Kidney capillary endothelial cell (primary cell): Measurements from ENCODE around the gene ZNF512.
A peak's percentile ranks its signal among the peaks of the same experiment; 100 is the strongest.

ENCODE experiments used
- DNase-seq: peaks from one replicate; pipeline ENCODE4 v3.0.0-alpha.2; 2018; ENCODE audit warnings: low spot score

The ZNF512 gene

GRCh38 chr2:27638037-27638637 lies 55.3 kb downstream of the ZNF512 start:
- no peak for DNase-seq

DNA sequence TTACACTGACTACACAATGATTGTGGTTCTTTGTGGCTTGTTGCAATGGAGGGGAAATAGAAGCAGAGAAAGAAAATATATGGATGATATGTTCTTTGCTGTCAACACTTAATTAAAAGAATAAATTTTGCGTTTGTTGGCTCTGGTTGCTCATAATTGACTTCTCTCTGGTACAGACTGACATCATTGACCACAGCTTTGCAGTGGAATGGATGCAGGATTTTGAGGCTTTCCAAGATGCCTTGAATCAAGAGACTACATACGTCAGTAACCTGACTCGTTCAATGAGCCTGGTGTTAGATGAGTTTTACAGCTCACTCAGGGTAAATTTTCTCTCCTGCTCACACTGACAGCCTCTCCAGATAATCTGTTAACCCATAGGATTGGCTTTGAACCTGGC lies 55.9 kb downstream of the ZNF512 start:
- no peak for DNase-seq

- no peak for DNase-seq
These were observed 57.9 kb downstream of the ZNF512 start for GRCh38 chr2:27640722-27641245.

- no peak for DNase-seq
These were observed 62.4 kb downstream of the ZNF512 start for GRCh38 chr2:27645197-27645596.

DNA sequence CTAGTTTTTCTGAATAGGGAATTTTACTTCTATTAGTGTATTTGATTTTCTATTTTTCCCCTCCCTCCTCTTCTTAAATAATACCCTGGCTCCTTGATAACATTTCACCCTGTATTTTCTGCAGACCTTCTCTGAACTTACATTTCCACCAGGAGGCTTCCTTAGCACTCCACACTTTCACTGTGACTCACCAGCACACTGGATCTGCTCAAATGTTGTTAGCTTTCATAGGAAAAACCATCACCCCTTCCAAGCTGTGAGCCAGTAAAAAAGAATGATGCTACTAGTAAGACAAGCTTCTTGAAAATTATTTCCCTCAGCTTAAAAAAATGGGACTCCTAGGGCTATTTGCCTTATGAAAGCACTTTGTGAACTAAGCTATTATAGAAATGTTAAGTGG lies 64.4 kb downstream of the ZNF512 start:
- no peak for DNase-seq

DNA sequence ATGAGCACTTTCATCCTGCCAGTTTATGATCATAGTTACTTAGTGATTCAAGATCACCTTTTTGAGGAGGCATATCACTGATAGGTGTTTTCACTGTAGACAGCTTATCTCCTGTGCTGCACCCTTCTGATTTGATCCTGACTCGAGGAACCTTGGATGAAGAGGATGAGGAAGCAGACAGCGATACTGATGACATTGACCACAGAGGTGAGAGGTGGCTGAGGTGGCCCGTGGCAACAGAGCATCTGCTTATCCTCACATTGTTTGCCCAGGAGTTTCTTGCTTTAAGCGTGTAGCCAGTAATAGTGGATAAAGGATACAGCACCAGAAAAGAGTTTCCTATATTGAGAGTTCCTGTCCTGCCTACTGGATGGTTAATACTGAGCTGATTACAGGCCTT lies 64.9 kb downstream of the ZNF512 start:
- no peak for DNase-seq

DNA sequence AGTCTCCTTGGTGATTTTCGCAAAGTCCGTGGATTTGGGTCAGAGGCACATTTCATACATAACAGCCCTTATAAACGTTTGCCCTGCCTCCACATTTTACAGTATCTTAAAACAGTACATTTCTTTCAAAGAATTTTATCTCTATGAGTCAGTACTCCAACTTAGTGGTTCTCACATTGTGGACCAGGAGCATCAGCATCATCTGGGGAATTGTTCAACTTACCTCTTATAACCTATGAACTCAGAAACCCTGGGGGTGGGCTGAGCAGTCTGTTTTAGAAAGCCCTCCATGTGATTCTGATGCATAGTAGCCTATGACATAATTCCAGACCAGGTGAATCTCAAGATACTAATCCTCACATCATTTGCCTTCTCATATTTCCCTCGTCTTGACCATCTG lies 68.2 kb downstream of the ZNF512 start:
- DNase-seq = no peak

GRCh38 chr2:27652341-27652740 lies 69.5 kb downstream of the ZNF512 start:
- no peak for DNase-seq

GRCh38 chr2:27652790-27653189 lies 69.9 kb downstream of the ZNF512 start:
- no peak for DNase-seq

DNA sequence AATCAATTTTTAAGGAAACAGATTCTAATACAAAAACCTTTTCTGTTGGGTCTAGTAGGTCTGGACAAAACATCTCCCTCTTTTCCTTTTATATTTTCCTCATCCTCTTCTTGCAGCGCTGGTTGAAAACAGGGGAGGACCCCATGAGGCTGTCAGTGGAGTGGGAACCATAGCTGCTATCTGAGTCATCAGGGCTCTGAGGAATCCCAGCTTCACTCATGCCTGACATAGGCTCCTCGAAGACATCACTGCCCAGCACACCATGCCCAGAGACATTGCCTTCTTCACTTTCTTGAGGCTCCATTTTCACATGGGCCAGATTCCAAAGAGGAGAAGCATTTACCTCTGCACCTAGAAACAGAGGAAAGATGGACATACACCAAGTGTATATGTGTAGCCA lies 70.6 kb downstream of the ZNF512 start:
- no peak for DNase-seq

DNA sequence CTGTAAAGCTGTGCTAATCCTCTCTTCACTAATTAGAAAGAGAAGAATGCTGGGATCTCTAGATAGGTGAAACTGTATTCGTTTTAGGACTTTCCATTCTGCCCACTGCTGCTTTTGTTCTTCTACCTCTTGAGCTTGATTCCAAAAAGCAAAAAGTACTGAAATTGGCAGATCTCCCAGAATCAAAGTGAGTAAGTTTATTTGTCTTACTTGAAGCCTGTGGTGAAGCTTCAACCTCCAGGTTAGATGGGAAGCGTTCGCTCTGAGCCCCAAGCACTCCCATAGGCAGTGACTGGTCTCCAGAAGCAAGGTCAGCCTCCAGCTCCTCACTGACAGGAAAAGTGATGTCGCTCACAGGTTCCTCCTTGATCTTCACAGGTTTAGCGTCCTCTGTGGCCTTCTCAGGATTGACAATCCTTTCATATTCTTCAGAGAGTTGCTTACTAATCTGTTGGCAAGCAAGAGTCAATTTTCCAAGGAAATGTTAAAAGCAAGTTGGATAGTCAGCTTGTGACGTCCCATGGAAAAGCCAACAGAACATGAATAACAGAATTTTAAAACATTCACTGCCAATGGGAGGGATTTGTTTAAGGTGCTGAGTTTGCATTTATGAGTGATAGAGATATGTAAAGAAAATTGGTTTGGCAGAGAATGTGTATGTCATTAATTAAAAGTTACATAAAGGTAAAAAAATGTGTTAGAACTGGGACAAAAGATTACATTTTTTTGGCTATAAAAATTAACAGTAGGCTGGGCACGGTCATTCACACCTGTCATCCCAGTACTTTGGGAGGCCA lies 72.5 kb downstream of the ZNF512 start:
- no peak for DNase-seq

DNA sequence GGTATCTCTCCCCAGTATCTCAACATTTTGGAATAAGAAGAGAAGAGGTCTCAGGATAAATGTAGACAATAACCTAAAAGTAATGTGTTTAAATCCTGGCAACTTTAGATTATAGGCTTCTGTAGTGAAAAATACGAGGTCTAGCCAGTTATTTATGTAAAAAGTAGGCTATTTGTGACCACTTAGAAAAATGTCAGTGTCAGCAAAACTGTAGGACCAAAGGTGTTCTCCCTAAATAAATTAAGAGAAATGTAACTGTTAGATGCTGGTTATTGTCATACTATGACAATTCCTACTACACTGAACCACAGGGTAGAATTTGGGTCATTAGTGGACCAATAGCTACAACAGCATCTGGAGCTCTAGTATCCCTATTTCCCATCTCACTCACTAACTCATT lies 78.5 kb downstream of the ZNF512 start:
- DNase-seq = no peak

DNA sequence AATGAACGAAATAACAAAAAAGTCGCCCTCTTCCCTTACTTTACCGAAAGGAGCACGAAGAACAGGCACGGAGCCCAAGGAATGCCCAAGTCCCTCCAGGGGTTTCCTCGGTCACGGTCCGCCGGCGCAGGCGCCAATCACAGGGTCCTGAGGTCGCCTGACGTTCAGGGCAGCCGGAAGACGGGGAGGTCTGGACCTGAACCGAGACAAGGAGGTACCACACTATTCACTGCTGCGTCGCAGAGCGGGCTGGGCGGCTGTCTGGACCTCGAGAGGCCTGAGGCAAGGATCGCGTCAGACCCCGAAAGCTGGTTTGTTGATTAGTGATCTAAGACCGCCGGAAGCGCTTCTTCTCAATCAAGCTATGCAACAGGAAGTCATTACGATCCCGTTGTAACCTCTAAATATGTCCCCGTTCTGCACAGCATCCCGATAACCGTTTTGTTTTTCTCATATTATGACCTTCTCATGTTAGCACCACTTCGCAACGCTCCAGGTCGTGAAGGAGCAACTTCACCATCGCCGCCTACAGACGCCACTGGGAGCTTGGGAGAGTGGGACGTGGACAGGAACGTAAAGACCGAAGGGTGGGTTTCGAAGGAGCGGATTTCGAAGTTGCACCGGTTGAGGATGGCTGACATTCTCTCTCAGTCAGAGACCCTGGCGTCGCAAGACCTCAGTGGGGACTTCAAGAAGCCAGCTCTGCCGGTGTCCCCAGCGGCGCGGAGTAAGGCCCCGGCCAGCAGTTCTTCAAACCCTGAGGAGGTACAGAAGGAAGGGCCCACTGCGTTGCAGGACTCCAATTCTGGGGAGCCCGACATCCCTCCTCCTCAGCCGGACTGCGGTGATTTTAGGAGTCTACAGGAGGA lies 80.7 kb downstream of the ZNF512 start, which contains the start of the genes SLC4A1AP and SUPT7L:
Gene SLC4A1AP (plus strand): TSS at position 605 of the 869 bp plus-strand sequence. CDS start 26 bp downstream, at position 631.
Gene SUPT7L (minus strand): TSS at position 330 of the 869 bp plus-strand sequence. CDS start 1,422 bp downstream, outside the sequence.
- DNase-seq = peak; percentile 83

DNA sequence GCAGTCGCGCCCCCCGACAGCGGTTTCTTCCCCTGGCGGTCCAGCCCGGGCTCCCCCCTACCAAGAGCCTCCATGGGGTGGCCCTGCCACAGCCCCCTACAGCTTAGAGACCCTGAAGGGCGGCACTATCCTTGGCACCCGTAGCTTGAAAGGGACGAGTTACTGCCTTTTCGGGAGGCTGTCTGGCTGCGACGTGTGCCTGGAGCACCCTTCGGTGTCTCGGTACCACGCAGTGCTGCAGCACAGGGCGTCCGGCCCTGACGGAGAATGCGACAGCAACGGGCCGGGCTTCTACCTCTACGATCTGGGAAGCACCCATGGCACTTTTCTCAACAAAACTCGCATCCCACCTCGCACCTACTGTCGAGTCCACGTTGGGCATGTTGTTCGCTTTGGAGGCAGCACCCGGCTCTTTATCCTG lies 81.3 kb downstream of the ZNF512 start:
- DNase-seq = peak; percentile 16

DNA sequence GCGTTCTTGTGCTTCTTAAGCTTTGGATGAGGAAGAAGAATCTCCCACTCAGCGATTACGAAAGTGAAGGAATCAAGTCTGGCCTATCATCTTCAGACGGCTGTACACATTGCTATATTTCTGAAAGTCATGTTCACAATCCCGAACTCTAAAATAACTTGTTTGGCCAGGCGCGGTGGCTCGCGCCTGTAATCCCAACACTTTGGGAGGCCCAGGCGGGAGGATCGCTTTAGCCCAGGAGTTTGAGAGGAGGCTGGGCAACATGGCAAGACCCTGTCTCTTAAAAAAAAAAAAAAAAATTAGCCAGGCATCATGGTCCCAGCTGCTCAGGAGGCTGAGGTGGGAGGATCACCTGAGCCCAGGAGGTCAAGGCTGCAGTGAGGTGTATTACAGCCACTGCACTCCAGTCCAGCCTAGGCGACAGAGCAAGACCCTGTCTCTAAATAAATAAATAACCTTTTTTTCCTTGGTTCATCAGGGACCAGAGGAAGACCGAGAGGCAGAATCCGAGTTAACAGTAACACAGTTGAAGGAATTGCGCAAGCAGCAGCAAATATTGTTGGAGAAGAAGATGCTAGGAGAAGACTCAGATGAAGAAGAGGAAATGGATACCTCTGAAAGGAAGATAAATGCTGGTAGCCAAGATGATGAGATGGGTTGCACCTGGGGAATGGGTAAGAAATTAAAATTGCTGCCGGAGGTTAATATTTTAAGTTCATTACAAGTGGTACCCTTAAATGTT lies 82.0 kb downstream of the ZNF512 start:
- DNase-seq = no peak

DNA sequence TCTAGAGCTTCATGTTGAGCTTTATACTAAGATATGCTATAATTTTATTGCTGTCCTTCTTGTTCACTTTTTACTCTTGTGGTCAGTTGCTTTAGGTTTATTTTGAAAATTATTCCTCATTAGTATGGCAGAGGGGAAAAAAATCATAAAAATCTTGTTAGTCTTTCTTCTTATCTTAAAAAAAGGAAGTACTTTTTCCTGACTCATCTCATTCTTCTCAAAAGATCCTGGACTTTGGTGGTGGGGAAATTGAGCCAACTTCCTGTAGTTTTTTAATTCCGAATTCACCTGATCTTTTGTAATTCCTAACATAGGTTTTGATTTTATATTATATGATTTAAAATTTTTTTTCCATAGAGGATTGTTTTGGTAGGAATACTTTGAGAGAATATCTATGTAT lies 84.6 kb downstream of the ZNF512 start:
- peak; percentile 23 for DNase-seq

- DNase-seq = no peak
These were observed 88.4 kb downstream of the ZNF512 start for GRCh38 chr2:27671235-27671634.
